IPS-NIHi11 (cell line): ENCODE data around the gene PSEN1.

ENCODE experiments used
- DNase-seq: peaks from one replicate; pipeline ENCODE4 v3.0.0; 2012; ENCODE audit warnings: mixed read lengths, low spot score

Gene PSEN1

DNA sequence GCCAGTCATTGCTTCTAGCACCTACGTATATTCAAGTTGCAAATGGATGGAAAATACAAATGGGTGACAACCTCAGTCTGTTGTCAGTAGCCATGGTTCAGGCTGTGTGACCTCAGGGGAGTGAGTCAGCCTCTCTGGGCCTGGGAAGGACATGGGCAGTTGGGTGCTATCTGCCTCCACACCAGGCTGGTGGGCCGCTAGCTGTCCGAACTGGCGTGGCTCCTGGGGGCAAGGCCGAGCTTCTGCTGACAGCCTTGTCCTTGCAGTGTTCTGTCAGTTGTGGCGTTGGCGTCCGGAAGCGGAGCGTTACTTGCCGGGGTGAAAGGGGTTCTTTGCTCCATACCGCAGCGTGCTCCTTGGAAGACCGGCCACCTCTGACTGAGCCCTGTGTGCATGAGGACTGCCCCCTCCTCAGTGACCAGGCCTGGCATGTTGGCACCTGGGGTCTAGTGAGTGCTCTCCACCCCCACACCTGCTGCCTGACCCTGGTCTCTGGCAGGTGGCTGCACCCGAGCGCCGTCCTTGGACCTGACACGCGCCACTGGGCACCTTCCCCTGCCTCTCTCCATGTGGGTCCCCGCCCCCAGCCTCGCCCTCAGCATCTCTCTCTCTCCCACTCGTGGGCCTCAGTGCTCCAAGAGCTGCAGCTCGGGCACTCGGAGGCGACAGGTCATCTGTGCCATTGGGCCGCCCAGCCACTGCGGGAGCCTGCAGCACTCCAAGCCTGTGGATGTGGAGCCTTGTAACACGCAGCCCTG is 118.1 kb downstream of the PSEN1 start:
- DNase-seq = no peak

DNA sequence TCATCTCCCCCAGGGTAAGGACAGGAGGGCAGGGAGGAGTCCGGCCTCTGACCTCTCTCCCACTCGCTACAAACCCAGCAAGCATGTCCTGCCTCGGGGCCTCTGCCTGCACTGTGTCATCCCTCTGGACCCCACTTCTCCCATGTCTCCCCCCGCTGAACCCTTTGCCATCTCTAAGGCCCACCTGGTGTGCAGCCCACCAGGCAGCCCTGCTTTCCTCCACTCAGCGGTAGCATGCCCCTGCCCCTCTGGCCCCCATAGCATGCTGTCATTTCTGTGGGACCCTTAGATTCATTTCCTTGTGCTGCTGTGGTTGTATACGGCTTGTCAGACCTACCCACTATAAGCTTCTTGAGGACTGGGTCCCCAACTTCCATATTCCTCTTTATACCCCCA is 118.7 kb downstream of the PSEN1 start:
- no peak for DNase-seq

DNA sequence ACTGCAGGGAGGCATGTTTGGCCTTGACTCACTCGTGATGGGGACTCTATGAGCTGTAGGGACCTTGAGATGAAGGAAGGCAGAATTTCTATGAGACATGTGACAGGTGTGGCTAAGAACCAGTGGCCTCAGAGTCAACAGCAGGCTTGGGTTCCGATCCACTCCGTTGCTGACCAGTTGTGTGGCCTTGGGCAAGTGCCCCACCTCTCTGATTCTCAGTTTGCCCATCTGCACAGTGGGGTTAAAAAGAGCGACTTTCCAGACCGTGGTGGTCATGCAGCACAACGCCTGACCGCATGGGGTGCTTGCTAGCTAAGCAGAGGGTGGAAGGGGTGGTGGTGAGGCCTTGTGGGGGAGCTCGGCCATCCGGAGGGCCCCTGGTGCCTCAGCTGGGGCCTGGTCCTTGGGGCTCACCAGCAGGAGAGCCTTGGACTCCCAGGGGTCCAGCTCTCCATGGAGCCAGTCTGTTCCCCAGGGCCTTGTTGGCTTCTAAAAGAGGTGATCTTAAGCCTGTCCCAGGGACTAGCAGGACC is 119.5 kb downstream of the PSEN1 start:
- DNase-seq = no peak

DNA sequence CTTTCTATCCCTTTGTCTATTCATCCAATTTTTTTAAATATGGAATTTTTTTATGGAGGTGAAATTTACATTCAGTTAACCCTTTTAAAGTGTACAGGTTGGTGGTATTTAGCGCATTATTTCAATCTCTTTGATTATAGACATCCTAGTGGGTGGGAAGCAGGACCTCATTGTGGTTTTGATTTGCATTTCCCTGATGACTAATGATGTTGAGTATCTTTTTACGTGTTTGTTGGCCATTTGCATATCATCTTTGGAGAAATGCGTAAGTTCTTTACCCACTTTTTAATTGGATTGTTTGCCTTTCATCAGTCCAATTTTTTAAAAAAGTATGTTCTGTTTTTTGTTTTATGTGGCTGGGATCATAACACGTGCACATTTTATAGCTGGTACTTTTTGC is 121.8 kb downstream of the PSEN1 start:
- DNase-seq = no peak

DNA sequence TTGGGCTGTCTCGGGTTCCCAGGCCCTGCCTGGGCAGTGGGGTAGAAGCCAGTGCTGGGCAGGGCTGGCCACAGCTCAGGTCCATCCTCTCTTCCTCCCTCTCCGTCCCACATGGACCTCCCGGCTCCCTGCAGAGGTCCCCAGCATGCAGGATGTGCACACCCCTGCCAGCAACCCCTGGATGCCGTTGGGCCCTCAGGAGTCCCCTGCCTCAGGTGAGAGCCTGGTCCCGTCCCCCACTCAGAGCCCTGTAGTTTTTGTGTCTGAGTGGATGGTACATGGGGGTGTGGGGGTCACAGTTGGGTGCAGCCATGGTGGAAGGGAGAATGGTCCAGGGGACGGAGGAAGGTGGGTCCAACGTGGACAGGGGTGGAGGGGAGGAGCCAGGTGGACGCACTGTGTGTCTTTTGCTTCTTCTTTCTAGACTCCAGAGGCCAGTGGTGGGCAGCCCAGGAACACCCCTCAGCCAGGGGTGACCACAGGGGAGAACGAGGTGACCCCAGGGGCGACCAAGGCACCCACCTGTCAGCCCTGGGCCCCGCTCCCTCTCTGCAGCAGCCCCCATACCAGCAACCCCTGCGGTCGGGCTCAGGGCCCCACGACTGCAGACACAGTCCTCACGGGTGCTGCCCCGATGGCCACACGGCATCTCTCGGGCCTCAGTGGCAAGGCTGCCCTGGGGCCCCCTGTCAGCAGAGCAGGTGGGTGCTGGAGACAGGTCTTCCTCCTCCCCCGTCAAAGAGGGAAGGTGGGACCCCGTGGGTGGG is 122.7 kb downstream of the PSEN1 start:
- no peak for DNase-seq

DNA sequence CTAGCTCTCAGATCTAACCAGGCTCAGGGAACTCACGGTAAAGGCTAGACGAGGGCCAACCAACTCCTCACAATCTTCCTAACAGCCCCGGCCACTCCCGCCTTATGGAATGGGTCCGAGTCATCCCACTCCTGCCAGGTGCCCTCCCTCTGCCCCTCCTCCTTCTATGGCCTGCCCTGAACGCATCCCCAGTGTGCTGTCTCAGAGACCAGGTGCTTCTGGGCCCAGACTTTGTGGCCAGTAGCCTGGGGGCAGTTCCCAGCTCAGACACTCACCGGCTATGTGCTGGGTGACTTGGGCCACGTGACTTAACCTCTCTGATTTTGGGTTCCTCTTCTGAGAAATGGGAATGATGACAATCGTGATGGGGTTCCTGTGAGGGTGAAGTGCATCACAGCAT is 123.5 kb downstream of the PSEN1 start:
- DNase-seq = no peak

DNA sequence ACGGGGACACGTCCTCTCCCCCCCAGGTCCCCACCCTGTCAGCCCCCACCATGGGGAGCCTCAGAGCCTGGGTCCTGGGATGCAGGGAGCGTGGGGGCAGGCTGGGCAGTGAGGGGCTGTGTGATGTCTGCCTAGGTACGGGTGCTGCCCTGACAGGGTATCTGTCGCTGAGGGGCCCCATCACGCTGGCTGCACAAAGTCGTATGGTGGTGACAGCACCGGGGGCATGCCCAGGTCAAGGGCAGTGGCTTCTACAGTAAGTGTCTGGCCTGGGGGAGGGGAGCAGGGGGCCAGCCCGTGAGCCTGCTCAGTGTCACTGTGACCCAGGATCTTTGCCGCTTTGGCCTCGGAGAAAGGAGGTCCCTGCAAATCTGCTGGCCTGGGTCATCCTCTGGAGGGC is 124.3 kb downstream of the PSEN1 start:
- no peak for DNase-seq

DNA sequence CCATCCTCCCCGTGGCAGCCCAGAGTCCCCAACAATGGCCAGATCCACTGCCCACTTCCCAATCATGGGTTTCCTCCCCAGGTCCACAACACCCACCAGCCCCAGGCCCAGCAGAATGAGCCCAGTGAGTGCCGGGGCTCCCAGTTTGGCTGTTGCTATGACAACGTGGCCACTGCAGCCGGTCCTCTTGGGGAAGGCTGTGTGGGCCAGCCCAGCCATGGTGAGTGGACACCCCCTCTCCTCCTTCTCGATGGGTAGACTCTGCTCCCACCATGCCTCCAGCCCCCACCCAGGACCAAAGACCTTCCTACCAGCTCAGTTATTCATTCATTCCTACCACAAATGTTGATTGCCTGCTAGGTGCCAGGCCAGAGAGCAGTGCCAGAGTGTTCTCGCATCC is 124.8 kb downstream of the PSEN1 start:
- no peak for DNase-seq

DNA sequence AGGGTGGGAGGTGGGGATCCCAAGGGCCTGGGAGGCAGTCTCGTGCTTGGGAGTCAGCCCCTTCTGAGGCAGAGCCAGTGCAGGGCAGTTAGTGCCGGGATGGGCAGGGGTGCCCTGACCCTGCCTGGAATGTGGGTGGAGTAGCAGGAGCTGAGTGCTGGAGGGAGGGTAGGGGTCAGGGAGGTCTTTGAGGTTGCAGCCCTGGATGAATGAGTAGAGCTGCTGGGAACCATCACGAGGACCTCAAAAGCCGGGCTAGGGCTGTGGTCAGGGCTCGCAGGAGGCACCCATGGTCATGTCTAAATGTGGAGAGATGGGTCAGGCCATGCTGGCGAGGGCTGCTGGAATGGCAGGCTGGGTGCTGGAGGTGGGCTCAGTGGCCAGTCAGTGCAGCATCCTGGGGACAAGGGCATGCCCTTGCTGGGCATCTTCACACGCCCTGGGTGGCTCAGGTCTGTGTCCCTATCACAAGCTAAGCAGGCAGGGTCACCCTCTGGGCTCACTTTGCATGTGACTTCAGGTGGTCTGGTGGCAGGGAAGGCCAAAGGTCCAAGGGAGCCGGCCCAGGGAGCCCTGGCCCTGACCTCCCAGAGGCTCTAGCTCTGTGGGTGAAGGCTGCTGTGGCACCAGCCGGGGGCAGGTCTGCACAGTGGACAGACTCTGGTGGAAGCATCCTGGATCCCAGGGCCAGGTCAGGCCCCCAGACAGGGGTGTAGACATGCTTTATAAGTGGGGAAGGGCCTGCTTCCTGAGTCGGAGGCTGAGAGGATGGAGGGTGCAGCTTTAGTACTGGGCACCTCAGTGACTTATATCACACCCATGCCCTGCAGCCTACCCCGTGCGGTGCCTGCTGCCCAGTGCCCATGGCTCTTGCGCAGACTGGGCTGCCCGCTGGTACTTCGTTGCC is 125.5 kb downstream of the PSEN1 start:
- DNase-seq = no peak

DNA sequence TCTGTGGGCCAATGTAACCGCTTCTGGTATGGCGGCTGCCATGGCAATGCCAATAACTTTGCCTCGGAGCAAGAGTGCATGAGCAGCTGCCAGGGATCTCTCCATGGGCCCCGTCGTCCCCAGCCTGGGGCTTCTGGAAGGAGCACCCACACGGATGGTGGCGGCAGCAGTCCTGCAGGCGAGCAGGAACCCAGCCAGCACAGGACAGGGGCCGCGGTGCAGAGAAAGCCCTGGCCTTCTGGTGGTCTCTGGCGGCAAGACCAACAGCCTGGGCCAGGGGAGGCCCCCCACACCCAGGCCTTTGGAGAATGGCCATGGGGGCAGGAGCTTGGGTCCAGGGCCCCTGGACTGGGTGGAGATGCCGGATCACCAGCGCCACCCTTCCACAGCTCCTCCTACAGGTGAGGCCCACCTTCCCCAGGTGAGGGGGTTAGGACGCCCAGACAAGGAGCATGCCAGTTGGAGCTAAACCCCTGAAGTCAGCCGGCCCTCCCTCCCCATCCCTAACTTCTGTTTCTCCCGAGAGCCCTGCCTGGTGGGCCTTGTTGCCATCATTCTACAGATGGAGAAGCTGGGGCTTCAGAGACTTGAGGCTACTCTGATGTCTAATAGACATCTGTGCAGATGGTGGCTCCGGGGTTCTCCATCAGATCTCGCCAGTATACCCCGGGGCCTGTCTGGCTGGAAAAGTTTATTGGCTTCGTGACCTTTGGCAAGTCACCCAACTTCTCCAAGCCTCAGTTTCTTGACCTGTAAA is 126.3 kb downstream of the PSEN1 start:
- no peak for DNase-seq

DNA sequence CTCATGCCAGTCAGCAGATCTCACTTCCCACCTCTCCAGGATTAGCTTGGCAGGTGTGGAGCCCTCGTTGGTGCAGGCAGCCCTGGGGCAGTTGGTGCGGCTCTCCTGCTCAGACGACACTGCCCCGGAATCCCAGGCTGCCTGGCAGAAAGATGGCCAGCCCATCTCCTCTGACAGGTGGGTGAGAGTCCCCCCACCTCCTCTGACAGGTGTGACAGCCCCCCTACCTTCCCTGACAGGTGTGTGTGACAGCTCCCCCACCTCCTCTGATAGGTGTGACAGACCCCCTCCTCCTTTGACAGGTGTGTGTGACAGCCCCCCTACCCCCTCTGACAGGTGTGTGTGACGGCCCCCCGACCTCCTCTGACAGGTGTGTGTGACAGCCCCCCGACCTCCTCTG is 127.3 kb downstream of the PSEN1 start:
- DNase-seq = no peak

DNA sequence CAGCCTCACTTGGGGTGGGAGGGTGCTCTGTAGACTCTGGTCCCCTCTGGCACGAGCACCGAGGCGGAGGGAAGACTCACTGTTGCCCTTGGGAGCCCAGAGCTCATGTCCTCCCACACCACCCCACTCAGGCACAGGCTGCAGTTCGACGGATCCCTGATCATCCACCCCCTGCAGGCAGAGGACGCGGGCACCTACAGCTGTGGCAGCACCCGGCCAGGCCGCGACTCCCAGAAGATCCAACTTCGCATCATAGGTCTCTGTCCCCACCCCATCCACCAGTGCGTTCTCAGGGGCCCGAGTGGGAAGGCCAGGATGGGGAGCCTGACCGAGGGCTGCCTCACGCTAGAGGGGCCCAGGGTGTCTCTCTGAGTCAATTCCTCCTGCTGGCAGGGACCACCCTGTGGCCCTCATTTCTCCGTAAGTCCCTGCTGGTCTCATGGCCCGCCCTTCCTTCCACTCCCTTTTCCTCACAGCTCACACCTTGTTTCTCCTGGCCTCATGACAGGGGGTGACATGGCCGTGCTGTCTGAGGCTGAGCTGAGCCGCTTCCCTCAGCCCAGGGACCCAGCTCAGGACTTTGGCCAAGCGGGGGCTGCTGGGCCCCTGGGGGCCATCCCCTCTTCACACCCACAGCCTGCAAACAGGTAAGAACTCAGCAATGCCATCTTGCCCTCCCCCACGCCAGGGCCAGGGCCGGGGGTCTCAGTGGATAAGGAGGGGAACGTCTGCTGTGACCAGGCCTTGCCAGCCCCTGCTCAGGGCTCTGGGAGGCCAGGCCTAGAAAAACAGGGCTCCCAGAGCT is 128.0 kb downstream of the PSEN1 start:
- DNase-seq = no peak

DNA sequence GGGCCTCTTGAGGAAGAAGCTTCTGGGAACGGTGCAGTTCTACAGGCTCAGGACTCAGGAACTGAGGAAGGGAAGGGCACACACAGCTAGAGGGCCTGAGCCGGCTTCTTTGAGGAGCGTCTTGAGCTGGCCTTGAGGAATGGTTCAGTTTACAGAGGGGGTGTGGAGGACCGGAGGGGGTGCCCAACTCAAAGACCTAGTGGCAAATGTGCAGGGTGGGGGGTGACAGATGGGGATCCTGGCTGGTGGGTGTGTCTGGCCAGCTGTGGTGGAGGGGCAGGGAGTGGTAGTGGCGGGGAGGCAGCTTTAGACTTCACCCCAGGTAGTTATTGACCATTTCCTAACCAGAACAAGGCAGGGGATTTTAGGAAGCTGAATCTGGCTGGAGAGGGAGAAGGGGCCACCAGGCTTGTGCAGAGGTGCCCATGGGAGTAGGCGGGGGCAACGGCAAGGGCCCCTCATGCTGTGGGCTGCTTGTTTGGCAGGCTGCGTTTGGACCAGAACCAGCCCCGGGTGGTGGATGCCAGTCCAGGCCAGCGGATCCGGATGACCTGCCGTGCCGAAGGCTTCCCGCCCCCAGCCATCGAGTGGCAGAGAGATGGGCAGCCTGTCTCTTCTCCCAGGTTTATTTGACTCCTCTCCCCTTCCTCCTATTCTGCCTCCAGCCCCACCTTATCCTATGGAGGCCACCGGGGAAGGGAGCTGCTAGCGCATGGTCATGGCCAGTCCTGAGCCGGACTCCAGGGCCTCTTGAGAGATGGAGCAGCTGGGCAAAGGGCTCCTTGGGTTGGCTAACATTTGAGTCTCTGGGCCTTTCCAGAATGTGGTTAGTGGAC is 128.8 kb downstream of the PSEN1 start:
- DNase-seq = no peak

DNA sequence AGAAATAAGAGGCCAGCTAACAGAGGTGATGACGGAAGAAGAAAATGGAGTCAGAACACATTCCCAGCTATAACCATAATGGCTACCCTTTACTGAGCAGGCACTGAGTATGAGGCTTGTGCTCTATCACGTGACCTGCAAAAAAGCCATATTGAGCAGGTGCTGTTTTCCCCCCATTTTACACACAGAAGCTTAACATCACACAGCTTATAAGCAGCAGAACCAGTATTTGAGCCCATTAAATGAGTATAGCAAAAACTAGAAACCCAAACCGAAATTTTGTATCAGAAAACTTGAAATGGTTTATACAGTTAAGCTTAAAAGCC is 129.4 kb downstream of the PSEN1 start:
- no peak for DNase-seq

DNA sequence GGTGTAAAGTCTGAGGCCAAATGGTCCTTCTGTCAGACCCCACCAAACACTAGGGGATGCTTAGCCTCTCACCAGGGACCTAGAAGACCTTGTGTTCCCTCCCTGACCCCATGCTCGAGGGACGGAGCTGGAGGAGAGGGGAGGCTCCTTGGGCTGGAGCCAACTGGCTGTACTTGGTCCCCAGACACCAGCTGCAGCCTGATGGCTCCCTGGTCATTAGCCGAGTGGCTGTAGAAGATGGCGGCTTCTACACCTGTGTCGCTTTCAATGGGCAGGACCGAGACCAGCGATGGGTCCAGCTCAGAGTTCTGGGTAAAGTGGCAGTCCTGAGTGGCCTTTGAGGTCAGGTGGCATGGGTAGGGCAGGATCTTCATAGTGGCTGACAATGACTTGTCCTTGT is 130.0 kb downstream of the PSEN1 start:
- DNase-seq = no peak

DNA sequence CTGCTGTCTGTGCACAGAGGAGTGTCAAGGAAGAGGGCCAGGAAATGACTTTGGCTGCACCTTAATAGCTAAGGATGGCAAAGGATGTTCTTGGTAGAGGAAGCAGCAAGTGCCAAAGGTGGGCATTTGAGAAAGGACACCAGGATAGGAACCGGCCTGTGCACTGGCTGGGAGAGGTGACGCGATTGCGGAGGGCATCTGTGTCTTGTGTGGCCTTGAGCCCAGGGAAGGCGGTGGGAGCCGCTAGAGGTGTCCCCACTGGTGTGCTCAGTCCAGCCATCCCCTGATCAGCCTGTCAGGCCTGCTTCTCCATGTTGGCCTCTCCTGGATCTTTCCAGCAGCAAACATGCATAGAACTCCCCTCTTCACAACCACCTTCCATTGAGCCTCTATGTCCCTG is 131.2 kb downstream of the PSEN1 start:
- DNase-seq = no peak

DNA sequence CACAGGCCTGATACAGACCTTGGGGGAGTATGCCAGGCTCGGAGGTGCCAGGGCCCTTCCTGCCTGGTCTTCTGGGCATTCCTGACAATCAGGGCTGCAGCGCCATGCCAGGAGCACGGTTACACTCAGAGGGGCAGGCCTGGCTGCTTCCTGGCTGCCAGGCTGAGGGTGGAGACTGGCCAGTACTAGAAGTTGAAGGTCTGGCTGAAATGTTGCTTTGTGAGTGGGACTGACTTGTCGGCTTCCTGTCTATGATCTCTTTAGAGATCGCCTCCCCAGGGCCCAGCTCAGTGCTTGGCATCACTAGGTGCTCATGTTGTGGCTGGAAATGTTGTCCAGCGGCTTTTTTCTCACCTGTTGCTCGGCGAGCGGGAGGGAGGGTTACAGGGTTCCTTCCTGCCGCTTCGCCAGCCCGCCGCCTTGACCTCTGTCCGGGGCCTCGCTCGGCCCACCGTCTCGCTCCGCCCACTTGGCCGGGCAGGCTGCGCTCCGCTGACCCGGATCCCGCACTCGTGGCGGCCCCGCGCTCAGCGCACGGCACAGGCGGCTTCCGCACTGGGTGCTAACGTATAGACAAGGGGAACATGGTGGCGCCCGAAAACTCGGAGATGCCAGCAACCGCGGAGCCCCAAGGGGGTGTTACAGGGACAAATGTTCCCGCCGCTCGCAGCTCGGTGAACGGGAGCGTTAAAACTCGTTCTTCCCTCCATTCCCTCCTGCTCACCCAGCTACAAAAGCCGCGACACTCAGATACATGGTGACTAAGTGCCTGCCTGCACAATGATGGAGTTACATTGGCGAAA is 133.6 kb downstream of the PSEN1 start:
- DNase-seq = peak; percentile 82

DNA sequence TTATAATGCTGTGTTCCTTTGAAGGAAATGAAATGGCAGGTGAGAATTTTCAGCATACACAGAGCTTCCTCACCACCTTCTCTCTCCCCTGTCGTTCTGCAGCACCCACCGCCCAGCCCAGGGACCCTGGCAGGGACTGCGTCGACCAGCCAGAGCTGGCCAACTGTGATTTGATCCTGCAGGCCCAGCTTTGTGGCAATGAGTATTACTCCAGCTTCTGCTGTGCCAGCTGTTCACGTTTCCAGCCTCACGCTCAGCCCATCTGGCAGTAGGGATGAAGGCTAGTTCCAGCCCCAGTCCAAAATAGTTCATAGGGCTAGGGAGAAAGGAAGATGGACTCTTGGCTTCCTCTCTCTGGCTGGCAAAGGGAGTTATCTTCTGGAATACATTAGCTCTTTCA is 136.1 kb downstream of the PSEN1 start:
- DNase-seq = no peak
